H9 (cell line): ENCODE results near the gene ZMYM2. TPM values are rescaled to one million over a fixed set of nuclear protein-coding genes. Genes with fewer than 3 reads are reported as not detected.

Experiments used
- DNase-seq: peaks from one replicate; pipeline ENCODE4 v3.0.0-alpha.2; 2017
- H2AFZ ChIP-seq: one replicate; pipeline ENCODE4 v1.6.1; 2013; ENCODE audit warnings: mild to moderate bottlenecking, low read length, control low read depth, moderate library complexity
- H2AK5ac ChIP-seq: 2 replicates; pipeline ENCODE4 v1.6.1; 2013; ENCODE audit warnings: low read length, control low read depth, mixed read lengths; ENCODE audit not compliant: insufficient read length
- H2BK120ac ChIP-seq: one replicate; pipeline ENCODE4 v1.6.1; 2013; ENCODE audit warnings: low read depth, mild to moderate bottlenecking, low read length, control low read depth, inconsistent platforms; ENCODE audit not compliant: poor library complexity, severe bottlenecking
- H2BK12ac ChIP-seq: 2 replicates; pipeline ENCODE4 v1.6.1; 2013; ENCODE audit warnings: low read length, control low read depth, mixed read lengths, low read depth; ENCODE audit not compliant: insufficient read length
- H2BK15ac ChIP-seq: 2 replicates; pipeline ENCODE4 v1.6.1; 2013; ENCODE audit warnings: low read depth, low read length, control low read depth
- H2BK20ac ChIP-seq: one replicate; pipeline ENCODE4 v1.6.1; 2013; ENCODE audit warnings: low read depth, mild to moderate bottlenecking, low read length, control low read depth, inconsistent platforms; ENCODE audit not compliant: poor library complexity, severe bottlenecking
- H2BK5ac ChIP-seq: 2 replicates; pipeline ENCODE4 v1.6.1; 2013; ENCODE audit warnings: low read length, control low read depth, mixed read lengths; ENCODE audit not compliant: insufficient read length
- H3K14ac ChIP-seq: 2 replicates; pipeline ENCODE4 v1.6.1; 2013; ENCODE audit warnings: low read length, control low read depth; ENCODE audit not compliant: insufficient read depth
- H3K18ac ChIP-seq: 2 replicates; pipeline ENCODE4 v1.6.1; 2013; ENCODE audit warnings: low read depth, mild to moderate bottlenecking, mixed read lengths, low read length, control low read depth; ENCODE audit not compliant: insufficient read length
- H3K23ac ChIP-seq: 2 replicates; pipeline ENCODE4 v1.6.1; 2013; ENCODE audit warnings: low read length, control low read depth, mixed read lengths, low read depth; ENCODE audit not compliant: insufficient read length
- H3K23me2 ChIP-seq: 2 replicates; pipeline ENCODE4 v1.6.1; 2013; ENCODE audit warnings: low read depth, mild to moderate bottlenecking, mixed read lengths, low read length, control low read depth; ENCODE audit not compliant: insufficient read length, poor library complexity, severe bottlenecking
- H3K27ac ChIP-seq: 2 replicates; pipeline ENCODE4 v1.5.1; 2013; ENCODE audit warnings: low read length, control low read depth, mixed read lengths, low read depth; ENCODE audit not compliant: insufficient read length
- H3K27me3 ChIP-seq: 2 replicates; pipeline ENCODE4 v1.6.1; 2013; ENCODE audit warnings: low read length, control low read depth, inconsistent platforms; ENCODE audit not compliant: insufficient read depth
- H3K4ac ChIP-seq: 2 replicates; pipeline ENCODE4 v1.6.1; 2013; ENCODE audit warnings: low read depth, mild to moderate bottlenecking, control low read depth, inconsistent platforms, low read length, moderate library complexity
- H3K4me1 ChIP-seq: 2 replicates; pipeline ENCODE4 v1.6.1; 2013; ENCODE audit warnings: low read length, control low read depth, inconsistent platforms; ENCODE audit not compliant: insufficient read depth
- H3K4me2 ChIP-seq: 2 replicates; pipeline ENCODE4 v1.6.1; 2013; ENCODE audit warnings: low read length, control low read depth, mixed read lengths; ENCODE audit not compliant: insufficient read length, insufficient read depth
- H3K56ac ChIP-seq: 2 replicates; pipeline ENCODE4 v1.6.1; 2013; ENCODE audit warnings: low read depth, mild to moderate bottlenecking, mixed read lengths, low read length, control low read depth; ENCODE audit not compliant: insufficient read length
- H3K79me1 ChIP-seq: 2 replicates; pipeline ENCODE4 v1.6.1; 2013; ENCODE audit warnings: low read depth, mild to moderate bottlenecking, moderate library complexity, low read length, control low read depth, inconsistent platforms; ENCODE audit not compliant: insufficient read depth, poor library complexity, severe bottlenecking
- H3K79me2 ChIP-seq: 2 replicates; pipeline ENCODE4 v1.6.1; 2013; ENCODE audit warnings: low read length, control low read depth, inconsistent platforms; ENCODE audit not compliant: insufficient read depth
- H3K9ac ChIP-seq: 2 replicates; pipeline ENCODE4 v1.6.1; 2013; ENCODE audit warnings: low read length, control low read depth, mixed read lengths; ENCODE audit not compliant: insufficient read length; ENCODE audit errors: extremely low read depth
- H3K9me3 ChIP-seq: one replicate; pipeline ENCODE4 v1.6.1; 2013; ENCODE audit warnings: low read depth, low read length, inconsistent platforms; ENCODE audit not compliant: control insufficient read depth
- H3T11ph ChIP-seq: one replicate; pipeline ENCODE4 v1.6.1; 2013; ENCODE audit warnings: mild to moderate bottlenecking, low read length, control low read depth, inconsistent platforms
- H4K20me1 ChIP-seq: one replicate; pipeline ENCODE4 v1.6.1; 2013; ENCODE audit not compliant: control insufficient read depth, insufficient read length, insufficient read depth
- H4K5ac ChIP-seq: 2 replicates; pipeline ENCODE4 v1.6.1; 2013; ENCODE audit warnings: low read depth, mild to moderate bottlenecking, mixed read lengths, low read length, control low read depth; ENCODE audit not compliant: insufficient read length
- H4K8ac ChIP-seq: replicated peaks from 2 replicates; pipeline ENCODE4 v1.6.1; 2013; ENCODE audit warnings: low read length, control low read depth, mixed read lengths, low read depth; ENCODE audit not compliant: insufficient read length
- H4K91ac ChIP-seq: 2 replicates; pipeline ENCODE4 v1.6.1; 2013; ENCODE audit warnings: low read depth, mild to moderate bottlenecking, moderate library complexity, mixed read lengths, low read length, control low read depth; ENCODE audit not compliant: insufficient read length
- H3K27ac Mint-ChIP-seq, 3 experiments: 2 replicates in 2 of 3; 3 replicates in 1 of 3; pipeline ENCODE4 v1.8.0; 2020 to 2021; ENCODE audit warnings: mixed read lengths in 3 of 3, mild to moderate bottlenecking in 1 of 3, moderate library complexity in 1 of 3
- H3K27me3 Mint-ChIP-seq: 2 replicates; pipeline ENCODE4 v1.8.0; 2021; ENCODE audit warnings: low read depth, mild to moderate bottlenecking, moderate library complexity, mixed read lengths
- H3K36me3 Mint-ChIP-seq, 3 experiments: 2 replicates in 2 of 3; 3 replicates in 1 of 3; pipeline ENCODE4 v1.8.0; 2020 to 2021; ENCODE audit warnings: low read depth in 3 of 3, mixed read lengths in 3 of 3; ENCODE audit not compliant: insufficient read depth in 1 of 3
- H3K4me1 Mint-ChIP-seq, 2 experiments: 2 replicates each; pipeline ENCODE4 v1.8.0; 2020; ENCODE audit warnings: mixed read lengths in 2 of 2
- H3K4me3 Mint-ChIP-seq, 2 experiments: 2 replicates in 1 of 2; 3 replicates in 1 of 2; pipeline ENCODE4 v1.8.0; 2020 to 2021; ENCODE audit warnings: mild to moderate bottlenecking in 2 of 2, mixed read lengths in 2 of 2, moderate library complexity in 1 of 2
- H3K9me3 Mint-ChIP-seq, 2 experiments: 2 replicates in 1 of 2; 3 replicates in 1 of 2; pipeline ENCODE4 v1.8.0; 2020; ENCODE audit warnings: mild to moderate bottlenecking in 2 of 2, mixed read lengths in 2 of 2, moderate library complexity in 1 of 2
- WGBS: extraction: QIAGEN DNeasy Blood & Tissue Kit; methylation state at CpG from one replicate; pipeline ENCODE4 v1.1.7; 2013; ENCODE audit warnings: missing lambda C conversion rate, low lambda C conversion rate, mixed read lengths; ENCODE audit not compliant: insufficient read length; ENCODE audit errors: extremely low coverage; 5-methylcytosine and 5-hydroxymethylcytosine counted together
- total RNA-seq: library from RNA; stranded (reverse); gene quantifications from 2 replicates; pipeline ENCODE4 v1.2.1, GENCODE V29; 2021
- TF ChIP-seq, protein P1 (sequence below): fragments of 200-600 bp; sonication (generic); conservative IDR thresholded peaks from 3 replicates; pipeline ENCODE4 v1.8.0; 2021; ENCODE audit warnings: antibody characterized with exemption, mild to moderate bottlenecking

Gene ZMYM2
- total RNA-seq, 1 experiment from 2014 or later, result 173 TPM

DNA sequence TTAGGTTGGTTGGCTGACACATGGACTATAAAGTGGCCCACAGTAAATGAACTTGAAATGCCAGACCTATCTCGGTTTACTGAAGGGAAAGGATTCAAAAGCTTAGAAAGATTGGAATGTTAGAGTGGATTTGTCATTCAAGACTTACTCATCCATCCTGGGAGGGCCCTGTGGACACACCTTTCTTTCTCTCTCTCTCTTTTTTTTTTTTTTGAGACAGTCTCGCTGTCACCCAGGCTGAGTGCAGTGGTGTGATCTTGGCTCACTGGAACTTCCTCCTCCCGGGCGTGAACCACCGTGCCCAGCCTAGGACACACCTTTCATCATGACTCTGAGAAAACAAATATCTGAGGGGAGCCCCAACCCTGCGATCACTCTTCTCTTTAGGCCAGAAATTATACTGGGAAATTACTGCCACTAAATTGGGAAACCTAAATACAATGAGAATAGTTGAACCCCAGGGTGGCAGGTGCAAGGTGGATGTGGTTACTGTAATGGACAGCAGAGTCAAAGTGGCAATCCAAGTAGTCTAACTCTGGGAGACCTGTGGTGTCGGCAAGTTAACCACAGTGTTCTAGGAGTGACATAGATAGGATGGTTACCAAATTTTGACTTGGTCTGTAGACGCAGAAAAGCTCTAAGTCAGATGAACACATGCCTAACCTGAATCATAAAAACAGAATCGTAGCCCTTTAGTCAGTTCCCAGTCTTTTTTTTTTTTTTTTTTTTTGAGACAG is 48.0 kb upstream of the ZMYM2 start:
- Histone ChIP-seq H3K27me3 (no peaks in the 10 kb centered on the region), H3K23ac (no peak overlapping the region), H3K9me3 (no peaks in the 10 kb centered on the region), H2BK15ac (no peak overlapping the region), H3K27ac (no peak overlapping the region), H3K79me1 (no peaks in the 10 kb centered on the region), H3K56ac (no peak overlapping the region), H4K91ac (no peak overlapping the region), H2BK12ac (no peak overlapping the region), H3K9ac (no peak overlapping the region), H3K23me2 (no peaks in the 10 kb centered on the region), H3K79me2 (no peaks in the 10 kb centered on the region), H2BK20ac (no peak overlapping the region), H3T11ph (no peak overlapping the region), H4K20me1 (no peaks in the 10 kb centered on the region), H3K14ac (no peak overlapping the region), H2BK5ac (no peak overlapping the region), H4K8ac (no peak overlapping the region), H3K18ac (no peak overlapping the region), H2AK5ac (no peak overlapping the region), H4K5ac (no peak overlapping the region), H3K4me1 (no peaks in the 10 kb centered on the region), H2BK120ac (no peak overlapping the region), H2AFZ (no peak overlapping the region), H3K4ac (no peak overlapping the region), H3K4me2 (no peak overlapping the region)
- TF ChIP-seq, protein P1, sequence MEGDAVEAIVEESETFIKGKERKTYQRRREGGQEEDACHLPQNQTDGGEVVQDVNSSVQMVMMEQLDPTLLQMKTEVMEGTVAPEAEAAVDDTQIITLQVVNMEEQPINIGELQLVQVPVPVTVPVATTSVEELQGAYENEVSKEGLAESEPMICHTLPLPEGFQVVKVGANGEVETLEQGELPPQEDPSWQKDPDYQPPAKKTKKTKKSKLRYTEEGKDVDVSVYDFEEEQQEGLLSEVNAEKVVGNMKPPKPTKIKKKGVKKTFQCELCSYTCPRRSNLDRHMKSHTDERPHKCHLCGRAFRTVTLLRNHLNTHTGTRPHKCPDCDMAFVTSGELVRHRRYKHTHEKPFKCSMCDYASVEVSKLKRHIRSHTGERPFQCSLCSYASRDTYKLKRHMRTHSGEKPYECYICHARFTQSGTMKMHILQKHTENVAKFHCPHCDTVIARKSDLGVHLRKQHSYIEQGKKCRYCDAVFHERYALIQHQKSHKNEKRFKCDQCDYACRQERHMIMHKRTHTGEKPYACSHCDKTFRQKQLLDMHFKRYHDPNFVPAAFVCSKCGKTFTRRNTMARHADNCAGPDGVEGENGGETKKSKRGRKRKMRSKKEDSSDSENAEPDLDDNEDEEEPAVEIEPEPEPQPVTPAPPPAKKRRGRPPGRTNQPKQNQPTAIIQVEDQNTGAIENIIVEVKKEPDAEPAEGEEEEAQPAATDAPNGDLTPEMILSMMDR, result no peak
- DNase-seq, result no peak
- H3K9me3 Mint-ChIP-seq, result no peaks in the 10 kb centered on the region
- H3K4me1 Mint-ChIP-seq, result no peaks in the 10 kb centered on the region
- H3K36me3 Mint-ChIP-seq, result no peaks in the 10 kb centered on the region
- H3K27me3 Mint-ChIP-seq, result no peaks in the 10 kb centered on the region; the same call in none of the 2 replicates
- no peak overlapping the region for H3K4me3 Mint-ChIP-seq
- no CpG with 5 or more reads among the region's 9 CpGs for WGBS
- no peak overlapping the region; a peak in 1 of 7 replicates for H3K27ac Mint-ChIP-seq
